ENCODE results near the gene IMPDH2.
A peak's percentile ranks its signal among the peaks of the same experiment; 100 is the strongest.

The IMPDH2 gene

DNA sequence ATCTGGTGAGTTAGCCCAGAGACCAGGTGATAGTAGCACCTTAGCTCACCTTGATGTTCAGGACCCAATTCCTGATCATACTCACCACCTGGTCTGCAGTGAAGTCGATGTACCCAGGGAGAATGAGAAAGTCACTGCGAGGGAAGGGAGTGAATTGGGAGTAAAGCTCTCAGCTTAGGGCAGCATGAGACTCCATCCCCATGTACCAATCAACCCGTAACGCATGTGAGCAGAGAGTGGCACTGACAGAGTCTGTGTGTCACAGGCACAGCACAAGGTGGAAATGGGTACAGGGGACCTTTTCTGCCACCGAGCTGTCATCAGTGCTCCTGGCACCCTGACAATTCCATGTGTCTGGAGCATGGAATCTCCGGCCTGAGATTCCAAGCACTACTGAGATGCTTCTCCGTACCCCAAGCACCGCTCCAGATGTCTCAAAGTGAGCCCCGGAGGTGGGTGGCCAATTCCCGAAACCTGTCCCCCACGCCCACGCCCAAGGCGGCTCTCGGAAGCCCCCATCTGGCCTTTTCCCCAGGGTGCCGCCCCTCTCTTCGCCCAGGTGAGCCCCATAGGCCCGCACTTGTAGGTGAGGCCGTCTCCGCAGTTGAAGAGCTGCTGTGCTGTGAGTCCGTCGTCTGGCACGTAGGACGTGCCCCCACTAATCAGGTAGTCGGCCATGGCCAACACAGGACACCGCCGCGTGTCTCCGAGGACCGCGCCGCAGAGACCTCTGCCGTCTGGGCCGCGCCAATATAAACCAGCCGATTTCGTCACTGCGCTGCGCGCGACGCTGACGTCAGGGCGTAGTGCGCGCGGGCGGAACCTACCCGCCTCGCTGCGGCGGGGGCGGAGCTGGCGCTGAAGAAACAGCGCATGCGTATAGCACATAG lies at the start of gene IMPDH2:
TSS of gene IMPDH2 (minus strand) at position 726 of the 890 bp plus-strand sequence. CDS start at position 678, 48 bp downstream.
- Mint-ChIP-seq H3K36me3 (ENCODE audit: low read depth) (peaks cover 54% of the 10 kb centered on the region), H3K27me3 (ENCODE audit: low read depth, poor library complexity) (no peaks in the 10 kb centered on the region), H3K27ac (peak within 1 kb of the TSS; percentile 96), H3K4me1 (peaks cover 40% of the 10 kb centered on the region), H3K4me3 (peak within 1 kb of the TSS; percentile 95), H3K9me3 (no peaks in the 10 kb centered on the region)
- no peak for TF ChIP-seq CTCF (IDR thresholded peaks at IDR 0.05)
- peak; percentile 93 for DNase-seq

DNA sequence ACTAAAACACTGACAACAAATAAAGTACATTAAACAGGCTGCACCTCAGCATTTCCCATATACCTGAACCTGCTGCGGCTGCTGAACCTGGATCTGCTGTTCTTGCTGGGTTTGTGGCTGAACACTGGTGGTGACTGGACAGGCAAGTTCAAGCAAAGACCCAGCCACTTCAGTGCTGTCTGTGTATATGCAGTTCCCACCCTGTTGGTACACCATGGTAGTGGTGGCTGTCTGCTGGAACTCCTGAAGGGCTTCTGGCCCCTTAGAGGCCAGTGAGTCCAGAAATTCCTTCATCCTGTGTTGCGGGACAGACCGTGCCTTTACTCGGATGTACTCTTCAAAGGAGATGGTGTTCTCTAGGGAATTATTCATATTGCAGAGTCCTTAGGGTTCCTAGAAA lies 47.4 kb upstream of the IMPDH2 start:
- Mint-ChIP-seq H3K27me3 (ENCODE audit: low read depth, poor library complexity) (no peaks in the 10 kb centered on the region), H3K9me3 (no peaks in the 10 kb centered on the region), H3K36me3 (ENCODE audit: low read depth) (peaks cover 58% of the 10 kb centered on the region), H3K4me1 (no peaks in the 10 kb centered on the region), H3K27ac (peak overlapping the region; percentile 66), H3K4me3 (no peak overlapping the region)
- no peak for TF ChIP-seq CTCF (IDR thresholded peaks at IDR 0.05)
- no peak for DNase-seq

- no peak for DNase-seq
- no peaks in the 10 kb centered on the region for H3K4me1 Mint-ChIP-seq
- H3K27ac Mint-ChIP-seq = no peak overlapping the region
- no peaks in the 10 kb centered on the region for H3K9me3 Mint-ChIP-seq
- H3K4me3 Mint-ChIP-seq = no peak overlapping the region
- TF ChIP-seq CTCF (IDR thresholded peaks at IDR 0.05) = no peak
- H3K36me3 Mint-ChIP-seq (ENCODE audit: low read depth) = peaks cover 63% of the 10 kb centered on the region
- H3K27me3 Mint-ChIP-seq (ENCODE audit: low read depth, poor library complexity) = no peaks in the 10 kb centered on the region
These were observed 46.9 kb upstream of the IMPDH2 start for GRCh38 chr3:49076116-49076515.

DNA sequence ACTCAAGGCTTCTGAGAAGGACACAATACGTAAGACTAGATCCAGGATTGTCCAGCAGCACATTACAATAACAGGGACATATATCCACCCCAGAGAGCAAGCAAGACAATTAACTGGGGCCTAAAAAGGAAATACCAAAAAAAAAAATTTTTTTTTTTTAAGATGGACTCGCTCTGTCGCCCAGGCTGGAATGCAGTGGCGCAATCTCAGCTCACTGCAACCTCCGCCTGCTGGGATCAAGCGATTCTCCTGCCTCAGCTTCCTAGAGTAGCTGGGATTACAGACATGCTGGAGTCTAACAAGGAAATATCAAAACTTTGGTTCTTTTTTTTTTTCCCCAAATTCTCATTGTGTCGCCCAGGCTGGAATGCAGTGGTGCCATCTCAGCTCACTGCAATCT lies 28.8 kb upstream of the IMPDH2 start:
- no peak for DNase-seq
- no peak overlapping the region for H3K4me3 Mint-ChIP-seq
- TF ChIP-seq CTCF (IDR thresholded peaks at IDR 0.05) = no peak
- peaks cover 67% of the 10 kb centered on the region for H3K36me3 Mint-ChIP-seq (ENCODE audit: low read depth)
- peak overlapping the region; percentile 60 for H3K27ac Mint-ChIP-seq
- H3K27me3 Mint-ChIP-seq (ENCODE audit: low read depth, poor library complexity) = no peaks in the 10 kb centered on the region
- H3K9me3 Mint-ChIP-seq = no peaks in the 10 kb centered on the region
- no peaks in the 10 kb centered on the region for H3K4me1 Mint-ChIP-seq

DNA sequence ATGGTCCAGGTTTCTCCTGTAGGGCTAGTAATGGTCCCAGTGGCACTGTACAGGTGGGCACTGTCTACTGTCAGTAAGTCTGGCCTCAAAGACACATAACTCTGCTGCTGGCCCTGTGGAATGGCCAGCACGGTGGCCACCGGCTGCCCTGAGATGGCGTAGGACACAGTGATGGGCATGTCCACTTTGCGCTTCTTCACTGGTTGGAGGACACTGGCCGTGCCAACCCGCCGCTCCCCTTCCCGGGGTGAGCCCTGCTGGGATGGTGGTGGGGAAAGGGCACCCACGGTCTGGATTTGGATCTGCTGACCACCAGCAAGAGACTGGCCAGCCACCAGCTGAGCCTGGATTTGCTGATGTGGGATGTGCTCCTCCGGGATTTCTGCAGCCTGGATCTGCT lies 28.1 kb upstream of the IMPDH2 start:
- Mint-ChIP-seq H3K4me3 (no peak overlapping the region), H3K27me3 (ENCODE audit: low read depth, poor library complexity) (no peaks in the 10 kb centered on the region), H3K36me3 (ENCODE audit: low read depth) (peaks cover 69% of the 10 kb centered on the region), H3K4me1 (no peaks in the 10 kb centered on the region), H3K27ac (no peak overlapping the region), H3K9me3 (no peaks in the 10 kb centered on the region)
- no peak for DNase-seq
- TF ChIP-seq CTCF (IDR thresholded peaks at IDR 0.05) = no peak

Data from nephron progenitor cell (in vitro differentiated cells).